HG02610 (cell line): ENCODE measurements around the gene ATG2B.

Experiments
- ATAC-seq: cut with Tn5 transposase; IDR thresholded peaks from one replicate; pipeline ENCODE4 v1.9.1; 2021; ENCODE audit warnings: mild to moderate bottlenecking, moderate library complexity; ENCODE audit not compliant: unreplicated experiment

Gene ATG2B, protein sequence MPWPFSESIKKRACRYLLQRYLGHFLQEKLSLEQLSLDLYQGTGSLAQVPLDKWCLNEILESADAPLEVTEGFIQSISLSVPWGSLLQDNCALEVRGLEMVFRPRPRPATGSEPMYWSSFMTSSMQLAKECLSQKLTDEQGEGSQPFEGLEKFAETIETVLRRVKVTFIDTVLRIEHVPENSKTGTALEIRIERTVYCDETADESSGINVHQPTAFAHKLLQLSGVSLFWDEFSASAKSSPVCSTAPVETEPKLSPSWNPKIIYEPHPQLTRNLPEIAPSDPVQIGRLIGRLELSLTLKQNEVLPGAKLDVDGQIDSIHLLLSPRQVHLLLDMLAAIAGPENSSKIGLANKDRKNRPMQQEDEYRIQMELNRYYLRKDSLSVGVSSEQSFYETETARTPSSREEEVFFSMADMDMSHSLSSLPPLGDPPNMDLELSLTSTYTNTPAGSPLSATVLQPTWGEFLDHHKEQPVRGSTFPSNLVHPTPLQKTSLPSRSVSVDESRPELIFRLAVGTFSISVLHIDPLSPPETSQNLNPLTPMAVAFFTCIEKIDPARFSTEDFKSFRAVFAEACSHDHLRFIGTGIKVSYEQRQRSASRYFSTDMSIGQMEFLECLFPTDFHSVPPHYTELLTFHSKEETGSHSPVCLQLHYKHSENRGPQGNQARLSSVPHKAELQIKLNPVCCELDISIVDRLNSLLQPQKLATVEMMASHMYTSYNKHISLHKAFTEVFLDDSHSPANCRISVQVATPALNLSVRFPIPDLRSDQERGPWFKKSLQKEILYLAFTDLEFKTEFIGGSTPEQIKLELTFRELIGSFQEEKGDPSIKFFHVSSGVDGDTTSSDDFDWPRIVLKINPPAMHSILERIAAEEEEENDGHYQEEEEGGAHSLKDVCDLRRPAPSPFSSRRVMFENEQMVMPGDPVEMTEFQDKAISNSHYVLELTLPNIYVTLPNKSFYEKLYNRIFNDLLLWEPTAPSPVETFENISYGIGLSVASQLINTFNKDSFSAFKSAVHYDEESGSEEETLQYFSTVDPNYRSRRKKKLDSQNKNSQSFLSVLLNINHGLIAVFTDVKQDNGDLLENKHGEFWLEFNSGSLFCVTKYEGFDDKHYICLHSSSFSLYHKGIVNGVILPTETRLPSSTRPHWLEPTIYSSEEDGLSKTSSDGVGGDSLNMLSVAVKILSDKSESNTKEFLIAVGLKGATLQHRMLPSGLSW (N-terminal part only)

DNA sequence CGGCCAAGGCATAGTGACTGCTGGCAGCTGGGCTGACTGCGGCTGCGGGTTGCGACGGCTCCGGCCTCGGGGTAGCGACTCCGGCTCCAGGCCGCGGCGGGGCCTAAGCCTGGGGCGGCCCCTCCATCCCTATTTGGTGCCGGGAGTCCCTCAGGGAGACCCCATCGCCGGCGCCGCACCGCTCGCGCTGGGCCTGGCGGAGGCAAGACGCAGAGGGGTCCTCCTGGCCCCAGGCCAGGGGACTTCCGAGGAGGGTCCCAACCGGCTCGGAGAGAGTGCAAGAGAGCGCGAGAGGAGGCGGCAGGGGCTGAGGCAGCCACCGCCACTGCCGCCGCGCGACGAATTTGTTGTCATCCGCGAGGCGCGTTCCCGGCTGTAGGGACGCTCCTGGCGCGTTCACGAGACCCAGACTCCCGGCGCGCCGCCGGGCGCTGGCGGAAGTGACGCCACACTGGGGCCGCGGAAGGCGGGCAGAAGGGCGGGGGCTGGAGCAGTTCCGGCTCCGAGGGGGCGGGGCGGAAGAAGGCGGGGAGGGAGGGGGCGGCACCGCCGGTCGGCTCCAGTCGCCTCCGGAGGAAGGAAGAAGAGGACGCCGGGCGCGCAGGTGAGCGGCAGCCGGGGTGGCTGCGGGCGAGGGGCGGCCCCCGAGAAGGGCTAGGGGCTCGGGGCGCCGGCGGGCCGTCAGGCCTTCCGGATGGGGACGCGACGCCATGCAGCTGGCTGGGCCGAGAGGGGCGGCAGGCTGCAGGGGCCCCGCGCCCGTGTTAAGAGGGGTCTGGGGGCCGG lies at the start of gene ATG2B, which contains the start of gene GSKIP:
Gene ATG2B, minus strand, starts transcription at position 377 of the 786 bp plus-strand sequence. Its CDS starts 365 bp downstream, at position 12.
Gene GSKIP, plus strand, starts transcription at position 562 of the 786 bp plus-strand sequence. CDS start 18,722 bp downstream, outside the sequence.
- peak; percentile 70 for ATAC-seq

DNA sequence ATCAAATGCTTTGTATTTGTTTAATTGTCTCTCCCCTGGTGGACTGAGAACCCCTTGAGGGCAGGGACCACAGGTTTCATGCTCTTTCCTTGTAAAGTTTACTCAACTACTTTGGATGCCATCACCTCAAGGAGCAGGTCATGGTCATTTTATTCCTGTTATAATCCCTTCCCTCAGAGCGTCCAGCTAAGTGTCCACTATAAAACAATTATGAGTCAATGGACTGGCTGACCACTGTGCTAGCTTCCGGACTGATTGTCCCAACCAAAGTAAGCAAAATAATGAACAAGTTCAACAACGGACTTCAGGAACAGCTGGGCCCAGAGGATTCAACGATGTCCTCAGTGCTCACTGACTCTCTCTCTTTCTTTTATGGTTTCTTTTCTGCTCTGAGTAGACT lies 47.0 kb upstream of the ATG2B start:
- no peak for ATAC-seq

DNA sequence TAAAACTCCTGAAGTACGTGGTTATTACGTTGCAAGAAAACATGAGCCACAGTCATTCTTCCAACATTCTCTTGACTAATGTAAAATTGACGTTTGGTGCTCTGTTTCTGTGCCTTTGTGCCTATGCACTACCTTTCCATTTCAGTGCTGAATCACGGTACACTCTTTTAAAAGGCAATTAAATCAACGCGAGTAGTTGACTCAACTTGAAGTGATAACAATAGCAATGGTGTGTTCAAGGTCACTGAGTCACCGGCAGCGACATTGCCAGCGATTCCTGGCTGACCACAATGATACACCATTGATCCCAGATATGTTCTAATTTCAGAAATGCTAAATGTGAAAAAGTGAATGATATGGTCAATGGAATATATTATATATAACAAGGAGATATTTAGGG lies 46.6 kb upstream of the ATG2B start:
- no peak for ATAC-seq

DNA sequence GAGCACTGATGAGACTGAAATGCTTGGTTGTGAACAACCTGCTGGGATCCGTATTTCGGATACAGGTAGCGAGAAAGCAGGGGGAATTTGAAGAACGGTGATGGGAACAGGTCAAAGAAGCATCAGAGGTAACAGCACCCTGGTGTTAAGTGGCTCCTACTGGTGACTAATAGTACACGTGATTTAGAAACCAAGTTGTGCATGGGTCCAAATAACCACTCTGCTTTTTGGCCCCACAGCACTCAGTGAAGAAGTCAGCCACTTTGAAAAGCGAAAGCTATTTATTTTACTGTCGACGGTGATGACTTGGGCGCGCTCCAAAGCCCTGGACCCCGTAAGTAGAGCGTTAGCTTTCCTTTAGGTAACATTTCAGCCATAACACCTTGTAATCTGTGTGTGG lies 45.5 kb upstream of the ATG2B start:
- ATAC-seq, result no peak

DNA sequence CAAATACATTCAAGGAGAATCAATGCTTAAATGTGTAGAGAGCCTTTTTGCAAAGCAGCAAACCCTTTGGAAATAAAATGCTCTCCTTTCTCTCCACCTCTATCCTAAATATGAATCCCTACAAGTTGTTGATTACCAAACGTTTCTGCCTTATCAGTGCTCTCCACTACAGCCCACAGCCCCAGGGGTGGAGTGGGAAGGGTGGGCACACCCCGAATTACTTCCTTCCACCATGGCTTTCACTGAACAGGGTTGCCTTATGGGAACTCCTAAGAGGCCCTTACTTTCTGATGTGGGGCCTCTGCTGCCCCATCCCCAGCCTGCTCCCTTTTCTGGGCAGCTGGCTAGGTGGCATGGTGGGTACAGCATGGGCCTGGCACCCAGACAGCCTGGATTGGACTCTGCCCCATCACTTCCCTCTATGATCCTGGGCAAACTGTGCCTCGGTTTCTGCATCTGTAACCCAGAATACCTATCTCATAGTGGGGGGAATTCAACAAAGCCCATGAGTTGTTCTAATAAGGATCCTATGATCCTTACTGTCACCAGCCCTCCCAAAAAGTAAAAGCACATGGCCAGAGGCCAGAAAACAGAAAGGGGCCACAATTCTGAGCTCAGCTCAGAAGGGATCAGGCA lies 44.9 kb upstream of the ATG2B start:
- no peak for ATAC-seq

DNA sequence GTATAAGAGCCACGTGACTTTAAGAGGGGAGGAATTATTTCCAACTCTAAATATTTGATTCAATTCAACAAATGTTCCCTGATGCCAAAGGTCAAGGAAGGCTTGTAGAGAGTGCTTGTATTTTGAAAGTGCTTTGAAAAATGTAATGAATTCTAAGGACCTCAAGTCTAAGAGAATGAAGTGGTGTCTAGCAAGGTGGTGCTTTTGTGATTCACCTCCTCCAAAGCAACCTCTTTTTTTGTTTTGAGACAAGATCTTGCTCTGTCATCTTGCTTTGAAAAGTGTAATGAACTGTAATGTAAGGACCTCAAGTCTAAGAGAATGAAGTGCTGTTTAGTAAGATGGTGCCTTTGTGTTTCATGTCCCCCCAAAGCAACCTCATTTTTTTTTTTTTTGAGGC lies 42.5 kb upstream of the ATG2B start:
- no peak for ATAC-seq

DNA sequence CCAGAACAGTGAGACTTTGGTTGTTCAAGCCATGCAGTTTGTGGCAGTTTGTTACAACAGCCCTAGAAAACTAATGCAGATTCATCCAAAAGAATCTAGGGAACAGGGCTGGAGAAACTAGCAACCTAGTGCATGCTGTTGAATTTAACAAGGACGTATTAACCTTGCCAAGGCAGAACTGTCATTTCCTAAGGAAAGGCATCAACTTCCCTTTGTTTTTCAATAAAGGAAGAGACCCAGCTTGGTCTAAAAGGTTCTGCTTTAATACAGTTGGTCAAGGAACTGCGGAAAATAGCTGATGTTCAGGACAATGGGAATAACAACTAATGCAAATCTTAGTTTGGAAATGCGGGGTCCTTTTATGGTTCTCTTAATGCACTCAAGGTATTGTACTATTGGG lies 40.3 kb upstream of the ATG2B start:
- no peak for ATAC-seq

DNA sequence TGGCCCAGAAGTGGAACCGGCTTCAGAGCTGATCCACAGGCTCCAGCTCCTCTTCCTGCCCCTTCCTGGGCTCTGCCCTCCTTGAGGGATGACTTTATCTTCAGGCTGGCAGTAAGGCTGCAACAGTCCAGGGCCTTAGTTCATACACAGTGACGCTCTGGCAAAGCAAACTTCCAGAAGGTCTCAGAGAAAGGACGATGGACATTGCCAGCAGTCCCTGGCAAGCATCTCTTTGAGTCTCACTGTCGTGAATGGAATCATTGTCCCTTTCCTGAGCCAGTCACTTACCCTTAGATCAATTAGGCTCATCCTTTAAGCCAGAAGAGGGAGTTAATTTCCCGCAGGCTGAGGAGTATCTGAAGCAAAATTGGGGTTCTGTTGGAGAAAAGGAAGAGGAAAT lies 37.4 kb upstream of the ATG2B start:
- no peak for ATAC-seq

DNA sequence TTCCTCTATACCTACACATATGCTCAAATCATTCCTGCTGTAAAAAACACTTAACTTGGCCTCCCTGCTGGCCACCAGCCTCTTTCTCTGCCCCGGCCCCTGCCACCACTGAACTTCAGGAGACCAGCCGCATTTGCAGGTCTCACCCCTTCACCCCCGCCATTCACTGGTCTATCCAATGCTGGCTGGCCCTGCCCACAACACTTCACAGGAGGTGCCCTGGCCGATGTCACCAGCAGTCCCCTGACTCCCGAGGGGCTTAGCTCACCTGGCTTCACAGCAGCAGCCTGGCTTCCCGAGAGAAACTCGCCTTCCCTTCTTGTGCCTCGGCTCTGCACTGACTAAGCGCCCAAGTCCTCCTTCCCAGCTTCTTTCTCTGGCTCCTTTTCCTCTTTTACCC lies 36.3 kb upstream of the ATG2B start:
- no peak for ATAC-seq

DNA sequence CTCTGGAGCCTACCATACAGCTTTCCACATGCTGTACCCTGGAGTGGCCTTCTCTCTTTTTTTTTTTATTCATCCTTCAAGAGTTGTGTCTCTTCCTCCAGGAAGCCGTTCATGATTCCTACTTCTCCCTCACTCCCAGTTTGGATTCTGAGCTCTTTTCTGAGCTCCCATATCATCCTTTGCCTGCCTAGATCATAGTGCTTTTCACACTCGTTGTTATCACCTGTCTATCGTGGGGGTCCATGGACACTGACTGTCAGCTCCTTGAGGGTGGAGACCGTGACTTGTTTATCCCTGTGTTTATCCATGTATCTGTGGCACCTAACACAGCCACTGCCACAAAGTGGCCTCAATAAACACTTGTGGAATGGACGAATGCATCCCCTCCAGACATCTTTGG lies 35.8 kb upstream of the ATG2B start:
- ATAC-seq, result no peak

DNA sequence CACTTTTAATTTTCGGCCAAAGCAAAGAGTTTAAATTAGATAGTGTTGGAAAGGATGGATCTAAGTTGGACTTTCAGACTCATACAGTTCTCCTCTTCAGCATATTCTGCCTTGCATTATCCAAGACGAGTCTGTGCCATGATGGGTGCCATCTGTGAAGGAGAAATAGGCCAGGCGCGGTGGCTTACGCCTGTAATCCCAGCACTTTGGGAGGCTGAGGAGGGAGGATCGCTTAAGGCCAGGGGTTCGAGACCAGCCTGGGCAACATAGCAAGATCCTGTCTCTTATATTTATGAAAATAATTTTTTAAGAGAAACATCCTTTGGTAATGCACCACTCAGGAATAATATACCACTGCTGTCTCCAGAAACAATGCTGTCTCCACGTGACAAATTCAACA lies 35.3 kb upstream of the ATG2B start:
- no peak for ATAC-seq

DNA sequence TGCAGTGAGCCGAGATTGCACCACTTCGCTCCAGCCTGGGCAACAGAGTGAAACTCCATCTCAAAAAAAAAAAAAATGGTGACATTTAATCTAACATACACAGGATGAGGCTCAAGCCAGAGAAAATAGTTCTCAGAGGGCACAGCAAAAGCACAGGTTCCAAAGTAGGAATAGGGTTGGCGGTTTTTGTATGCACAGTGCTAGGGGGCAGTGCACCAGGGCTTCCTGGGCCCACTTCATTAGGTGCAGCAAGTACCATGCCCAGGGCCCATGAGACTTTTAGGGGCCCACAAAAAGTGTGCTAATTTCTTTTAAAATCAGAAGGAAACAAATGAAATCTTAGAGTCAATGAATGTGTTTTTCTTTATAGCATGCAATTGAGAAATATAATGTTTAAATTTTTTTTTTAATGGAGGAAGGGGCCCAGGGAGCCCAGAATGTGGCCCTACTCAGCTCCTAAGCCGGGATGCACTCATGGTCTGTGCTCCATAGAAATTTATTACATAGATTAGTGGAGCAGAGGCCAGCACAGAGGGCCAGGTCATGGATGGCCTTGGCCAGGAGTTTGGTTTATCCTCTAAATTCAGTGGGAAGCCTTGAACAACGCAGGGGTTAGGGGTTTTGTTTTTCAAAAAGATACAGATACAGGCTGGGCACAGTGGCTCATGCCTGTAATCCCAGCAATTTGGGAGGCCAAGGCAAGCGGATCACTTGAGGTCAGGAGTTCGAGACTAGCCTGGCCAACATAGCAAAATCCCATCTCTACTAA lies 31.1 kb upstream of the ATG2B start:
- no peak for ATAC-seq

DNA sequence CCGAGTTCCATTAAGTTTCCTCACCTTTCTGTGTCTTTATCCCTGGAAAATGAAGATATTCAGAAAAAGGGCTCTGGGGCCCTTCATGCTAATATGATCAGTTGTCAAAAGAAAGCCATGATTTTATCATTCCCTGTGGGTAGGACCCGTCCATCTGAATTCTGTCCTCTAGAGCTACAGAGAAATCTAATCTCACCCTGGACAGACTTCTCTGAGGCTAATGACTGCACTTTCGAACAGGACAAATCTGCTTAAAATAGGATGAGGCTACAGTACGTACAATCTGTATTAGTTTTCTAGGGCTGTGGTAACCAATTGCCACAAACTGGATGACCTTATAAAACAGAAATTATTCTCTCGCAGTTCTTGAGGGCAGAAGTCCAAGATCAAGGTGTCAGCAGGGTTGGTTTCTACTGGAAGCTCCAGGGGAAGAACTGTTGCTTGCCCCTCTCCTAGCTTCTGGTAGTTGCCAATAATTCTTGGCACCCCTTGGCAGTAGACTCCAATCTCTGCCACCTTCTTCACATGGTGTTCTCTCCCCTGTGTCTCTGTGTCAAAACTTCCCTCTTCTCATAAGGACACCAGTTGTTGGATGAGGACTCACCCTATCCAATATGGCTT lies 30.0 kb upstream of the ATG2B start:
- ATAC-seq, result no peak

DNA sequence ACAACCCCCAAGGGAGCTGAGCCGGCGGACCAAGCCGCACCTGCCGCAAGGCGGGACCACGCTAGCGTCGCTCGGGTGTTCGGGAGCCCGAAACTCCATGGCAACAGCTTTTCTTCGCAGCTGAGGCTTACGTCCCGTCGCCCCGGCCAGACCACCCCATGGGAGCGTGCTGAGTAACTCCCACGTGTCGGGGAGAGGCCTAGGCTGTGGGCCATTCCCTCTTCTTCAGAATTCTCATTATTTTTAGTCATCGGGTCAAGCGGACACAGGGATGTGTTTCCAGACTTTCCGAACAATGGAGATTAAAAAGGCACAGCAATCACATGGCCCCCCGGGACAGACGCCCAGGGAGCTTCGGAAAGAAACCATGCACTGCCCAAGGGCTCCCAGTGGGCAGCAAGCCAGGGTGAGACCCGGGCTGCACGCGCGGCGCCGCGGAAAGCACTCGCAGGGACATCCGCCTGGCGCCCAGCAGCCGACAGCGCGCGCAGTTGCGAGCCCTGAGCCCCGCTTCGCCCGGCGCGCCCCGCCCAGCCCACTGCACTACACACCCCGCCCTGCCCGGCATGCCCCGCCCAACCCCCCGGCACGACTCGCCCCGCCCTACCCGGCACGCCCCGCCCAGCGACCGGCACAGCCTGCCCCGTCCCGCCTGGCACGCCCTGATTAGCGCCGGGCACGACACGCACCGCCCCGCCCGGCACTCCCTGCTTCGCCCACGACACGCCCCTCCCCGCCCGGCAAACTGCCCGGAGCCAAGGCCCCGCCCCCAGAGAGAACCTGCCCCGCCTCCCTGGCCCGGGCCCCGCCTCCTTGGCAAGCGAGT lies 28.4 kb upstream of the ATG2B start:
- ATAC-seq, result peak; percentile 92

DNA sequence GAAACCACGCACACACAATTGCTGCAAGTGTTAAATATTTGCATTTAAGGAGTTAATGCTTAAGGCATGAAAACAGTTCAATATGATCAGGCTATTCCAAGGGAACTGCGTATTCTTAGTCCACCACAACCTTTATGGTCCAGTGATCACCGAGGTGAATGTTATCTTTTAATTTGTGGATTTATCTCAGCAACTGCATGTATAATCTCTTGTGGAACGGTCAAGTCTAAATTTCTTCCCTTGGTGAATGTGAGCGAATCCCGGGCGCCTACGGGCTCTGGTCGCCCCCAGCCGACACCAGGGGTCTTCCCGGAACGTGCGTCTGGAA lies 27.8 kb upstream of the ATG2B start:
- no peak for ATAC-seq

DNA sequence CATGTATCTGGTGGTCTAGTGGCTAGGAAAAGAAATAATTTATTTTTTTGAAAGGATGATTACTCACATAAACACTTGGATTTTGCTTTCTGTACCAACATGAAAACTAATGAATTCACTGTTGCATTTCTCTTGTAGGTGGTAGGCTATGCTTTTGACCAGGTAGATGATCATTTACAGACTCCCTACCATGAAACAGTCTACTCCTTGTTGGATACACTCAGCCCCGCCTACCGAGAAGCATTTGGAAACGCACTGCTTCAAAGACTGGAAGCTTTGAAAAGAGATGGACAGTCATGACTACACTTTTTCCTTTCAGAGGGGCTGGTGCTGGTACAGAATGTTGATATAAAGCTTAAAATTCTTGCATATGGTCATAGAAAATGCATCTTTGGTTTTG lies 22.2 kb upstream of the ATG2B start:
- no peak for ATAC-seq

DNA sequence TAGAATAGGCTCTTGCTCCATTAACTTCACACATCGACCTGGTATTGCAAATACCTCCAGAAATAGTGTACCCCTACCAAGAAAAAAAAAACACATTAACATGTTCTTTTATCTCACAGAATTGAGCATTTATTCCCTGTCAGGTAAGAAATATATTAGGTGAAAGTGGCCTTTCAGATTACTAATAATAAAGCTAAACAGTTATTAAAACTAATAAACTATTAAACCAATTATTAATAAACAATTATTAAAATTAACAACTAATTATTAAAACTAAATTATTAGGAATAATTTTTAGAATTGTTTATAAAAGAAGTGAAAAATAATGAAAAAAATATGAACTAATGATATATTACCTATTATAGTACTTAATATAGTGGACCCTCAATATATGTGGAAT lies 21.6 kb upstream of the ATG2B start:
- no peak for ATAC-seq

DNA sequence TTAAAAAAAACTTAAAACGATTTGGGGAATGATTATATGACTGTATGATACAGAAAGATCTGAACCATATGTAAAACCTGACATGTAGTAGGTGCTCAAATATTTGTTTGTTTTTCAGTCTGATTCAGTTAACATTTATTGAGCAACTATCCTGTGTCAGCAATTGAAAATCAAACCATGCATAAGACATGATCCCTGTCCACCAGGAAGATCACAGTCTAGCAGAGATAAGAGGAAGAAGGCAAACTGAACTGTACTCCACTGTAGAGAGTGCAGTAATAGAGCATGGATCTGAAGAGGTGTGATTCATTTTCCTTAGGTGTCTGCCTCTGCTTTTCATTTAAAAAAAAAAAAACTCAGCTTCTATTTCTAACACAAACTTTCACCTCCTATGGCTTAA lies 20.9 kb upstream of the ATG2B start:
- ATAC-seq, result no peak
